ENCODE measurements around the gene ATAD3B.
"Not testable (repeated sequence)": the region's sequence is repeated elsewhere in the genome, so short reads cannot be mapped to it uniquely, and the experiment has no call there.

ATAD3B gene

GRCh38 chr1:1452365-1452739 lies 19.2 kb upstream of the ATAD3B start:
- DNase-seq (ENCODE audit: low read depth), result not testable (repeated sequence)

- no peak for DNase-seq (ENCODE audit: low read depth)
These were observed 18.7 kb upstream of the ATAD3B start for GRCh38 chr1:1452882-1453281.

GRCh38 chr1:1454286-1455056 lies 17.1 kb upstream of the ATAD3B start:
- DNase-seq (ENCODE audit: low read depth), result not testable (repeated sequence)

GRCh38 chr1:1455366-1455884 lies 16.1 kb upstream of the ATAD3B start:
- DNase-seq (ENCODE audit: low read depth), result no peak

- DNase-seq (ENCODE audit: low read depth), result not testable (repeated sequence)
These were observed 15.6 kb upstream of the ATAD3B start for GRCh38 chr1:1455934-1456333.

- DNase-seq (ENCODE audit: low read depth), result not testable (repeated sequence)
These were observed 14.8 kb upstream of the ATAD3B start for GRCh38 chr1:1456683-1457255.

GRCh38 chr1:1459156-1459555 lies 12.4 kb upstream of the ATAD3B start:
- not testable (repeated sequence) for DNase-seq (ENCODE audit: low read depth)

- not testable (repeated sequence) for DNase-seq (ENCODE audit: low read depth)
These were observed 11.9 kb upstream of the ATAD3B start for GRCh38 chr1:1459711-1460110.

GRCh38 chr1:1460540-1461130 lies 10.9 kb upstream of the ATAD3B start:
- no peak for DNase-seq (ENCODE audit: low read depth)

GRCh38 chr1:1461721-1462317 lies 9.7 kb upstream of the ATAD3B start:
- no peak for DNase-seq (ENCODE audit: low read depth)

- no peak for DNase-seq (ENCODE audit: low read depth)
These were observed 9.1 kb upstream of the ATAD3B start for GRCh38 chr1:1462318-1462966.

GRCh38 chr1:1463312-1463711 lies 8.3 kb upstream of the ATAD3B start:
- no peak for DNase-seq (ENCODE audit: low read depth)

- DNase-seq (ENCODE audit: low read depth), result not testable (repeated sequence)
These were observed 3.2 kb upstream of the ATAD3B start for GRCh38 chr1:1468196-1468985.

- no peak for DNase-seq (ENCODE audit: low read depth)
These were observed 758 bp upstream of the ATAD3B start for GRCh38 chr1:1470626-1471388.

- not testable (repeated sequence) for DNase-seq (ENCODE audit: low read depth)
These were observed 700 bp downstream of the ATAD3B start for GRCh38 chr1:1472053-1472876.

- not testable (repeated sequence) for DNase-seq (ENCODE audit: low read depth)
These were observed 4.4 kb downstream of the ATAD3B start for GRCh38 chr1:1476011-1476410.

- DNase-seq (ENCODE audit: low read depth), result no peak
These were observed 5.6 kb downstream of the ATAD3B start for GRCh38 chr1:1477206-1477605.

GRCh38 chr1:1479547-1480487 lies 8.3 kb downstream of the ATAD3B start:
- no peak for DNase-seq (ENCODE audit: low read depth)

- not testable (repeated sequence) for DNase-seq (ENCODE audit: low read depth)
These were observed 8.9 kb downstream of the ATAD3B start for GRCh38 chr1:1480488-1480867.

Measured in HS-27A (cell line).